ENCODE data around the gene GNB1L.

GNB1L gene

GRCh38 chr22:19747551-19747950 lies 107.1 kb downstream of the GNB1L start:
- no peak for TF ChIP-seq CTCF (IDR thresholded peaks at IDR 0.05; ENCODE audit: insufficient read depth, missing control alignments)

GRCh38 chr22:19746726-19747125 lies 107.9 kb downstream of the GNB1L start:
- no peak for TF ChIP-seq CTCF (IDR thresholded peaks at IDR 0.05; ENCODE audit: insufficient read depth, missing control alignments)
- no peak for FAIRE-seq
- DNase-seq (ENCODE audit: insufficient read length, low spot score), result no peak

More at GRCh38 chr22:19747551-19747950, 107.1 kb downstream of the GNB1L start:
- FAIRE-seq (no peak), DNase-seq (ENCODE audit: insufficient read length, low spot score) (no peak)

GRCh38 chr22:19745155-19746101 lies 109.2 kb downstream of the GNB1L start:
- TF ChIP-seq CTCF (IDR thresholded peaks at IDR 0.05; ENCODE audit: insufficient read depth, missing control alignments), result no peak
- DNase-seq (ENCODE audit: insufficient read length, low spot score) (no peak), FAIRE-seq (no peak)

- DNase-seq (ENCODE audit: insufficient read length, low spot score), result no peak
- no peak for TF ChIP-seq CTCF (IDR thresholded peaks at IDR 0.05; ENCODE audit: insufficient read depth, missing control alignments)
- no peak for FAIRE-seq
Measured at GRCh38 chr22:19744350-19745006, 110.2 kb downstream of the GNB1L start.

GRCh38 chr22:19743651-19744050 lies 111.0 kb downstream of the GNB1L start:
- no peak for FAIRE-seq
- TF ChIP-seq CTCF (IDR thresholded peaks at IDR 0.05; ENCODE audit: insufficient read depth, missing control alignments), result no peak
- DNase-seq (ENCODE audit: insufficient read length, low spot score), result no peak

- no peak for TF ChIP-seq CTCF (IDR thresholded peaks at IDR 0.05; ENCODE audit: insufficient read depth, missing control alignments)
- no peak for FAIRE-seq
- no peak for DNase-seq (ENCODE audit: insufficient read length, low spot score)
Measured at GRCh38 chr22:19743081-19743480, 111.6 kb downstream of the GNB1L start.

Measured in D721Med (cell line).